Erythroblast (primary cell): ENCODE measurements around the gene RAD21L1.

ENCODE experiments used
- GATA1 ChIP-seq: IDR thresholded peaks from 2 replicates; pipeline ENCODE4 v1.6.1; 2011; ENCODE audit warnings: low read depth, mild to moderate bottlenecking, control low read depth, low read length, moderate library complexity
- POLR2A ChIP-seq: IDR thresholded peaks from 2 replicates; pipeline ENCODE4 v1.6.1; 2011; ENCODE audit warnings: mild to moderate bottlenecking, low read length

DNA sequence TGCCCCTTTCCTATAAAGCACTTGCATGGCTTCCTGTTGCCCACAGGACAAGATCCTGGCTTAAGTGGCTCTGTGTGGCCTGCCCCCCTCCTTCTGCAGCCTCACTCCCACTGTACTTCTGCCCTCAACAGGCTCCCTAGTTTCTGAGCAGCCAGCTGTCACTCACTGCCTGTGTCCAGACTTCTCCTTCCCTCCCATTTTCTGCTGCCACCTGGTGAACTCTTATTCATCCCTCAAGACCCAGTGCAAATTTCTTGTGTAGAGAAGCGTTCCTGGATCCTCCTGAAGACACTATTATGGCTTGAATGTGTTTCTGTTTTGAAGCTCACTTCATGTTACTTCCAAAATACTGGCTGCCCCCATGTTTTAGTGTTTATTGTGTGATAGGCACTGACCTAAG, 66.8 kb downstream of the RAD21L1 start:
- no peak for TF ChIP-seq POLR2A
- TF ChIP-seq GATA1, result no peak
